NB4 (cell line): ENCODE measurements around the gene PLEKHA6.

Experiments used
- DNase-seq: peaks from one replicate; pipeline ENCODE4 v3.0.0; 2010; ENCODE audit warnings: low read depth
- H3K4me3 ChIP-seq: one replicate; pipeline ENCODE4 v1.5.1; 2011; ENCODE audit warnings: mild to moderate bottlenecking, low read depth, low read length, moderate library complexity
- CTCF ChIP-seq: IDR thresholded peaks from one replicate; pipeline ENCODE4 v1.5.1; 2012; ENCODE audit warnings: low read depth, low read length
- MAX ChIP-seq: IDR thresholded peaks from 2 replicates; pipeline ENCODE4 v1.6.1; 2011; ENCODE audit warnings: low read depth, low read length
- MYC ChIP-seq: IDR thresholded peaks from 2 replicates; pipeline ENCODE4 v1.6.1; 2011; ENCODE audit warnings: low read depth, low read length
- POLR2A ChIP-seq: IDR thresholded peaks from 2 replicates; pipeline ENCODE4 v1.6.1; 2011; ENCODE audit warnings: mild to moderate bottlenecking; ENCODE audit not compliant: insufficient read length; ENCODE audit errors: extremely low read depth

PLEKHA6 gene

GRCh38 chr1:204180133-204180532 is 179.6 kb downstream of the PLEKHA6 start:
- TF ChIP-seq POLR2A (no peak), CTCF (no peak), MAX (no peak), MYC (no peak)
- H3K4me3 ChIP-seq, result no peak overlapping the region
- DNase-seq, result no peak

- no peak for TF ChIP-seq MYC
- no peak for TF ChIP-seq CTCF
- no peak for TF ChIP-seq MAX
- TF ChIP-seq POLR2A, result no peak
Measured at GRCh38 chr1:204178487-204179281, 181.0 kb downstream of the PLEKHA6 start.

GRCh38 chr1:204177133-204177532 is 182.6 kb downstream of the PLEKHA6 start:
- no peak overlapping the region for H3K4me3 ChIP-seq
- TF ChIP-seq MYC (no peak), CTCF (no peak), MAX (no peak), POLR2A (no peak)
- no peak for DNase-seq

More at GRCh38 chr1:204178487-204179281, 181.0 kb downstream of the PLEKHA6 start:
- H3K4me3 ChIP-seq, result no peak overlapping the region
- no peak for DNase-seq

GRCh38 chr1:204176049-204176448 is 183.7 kb downstream of the PLEKHA6 start:
- TF ChIP-seq MAX (no peak), CTCF (no peak), POLR2A (no peak), MYC (no peak)
- DNase-seq, result no peak
- H3K4me3 ChIP-seq, result no peak overlapping the region

GRCh38 chr1:204174958-204175357 is 184.8 kb downstream of the PLEKHA6 start:
- no peak for DNase-seq
- H3K4me3 ChIP-seq, result no peak overlapping the region
- no peak for TF ChIP-seq MAX
- TF ChIP-seq CTCF, result no peak
- no peak for TF ChIP-seq POLR2A
- no peak for TF ChIP-seq MYC
